HepG2 (cell line): ENCODE data around the gene TLL2. TPM values are rescaled to one million over a fixed set of nuclear protein-coding genes. Genes with fewer than 3 reads are reported as not detected.

Experiments used
- ATAC-seq: fragments of 200-7000 bp; cut with Tn5 transposase; 3 replicates; pipeline ENCODE4 v1.9.1; 2020; ENCODE audit warnings: mild to moderate bottlenecking, moderate library complexity
- BruUV-seq: library from RNA; stranded (reverse); fragments of 400-500 nt; replicated peaks from 2 replicates; lab custom pipeline; 2021; lab: Mats Ljungman, UMichigan
- CTCF ChIA-PET: fragments of 300-600 bp; formaldehyde crosslinking; extraction: SDS; loops from one replicate; lab custom pipeline; 2021; ENCODE audit warnings: low total read pairs, inconsistent platforms, low intra/inter-chr PET ratio; lab: Yijun Ruan, JAX
- POLR2A ChIA-PET: fragments of 350-600 bp; sonication (Branson Sonifier 250); formaldehyde crosslinking; loops from one replicate; lab custom pipeline; 2020; ENCODE audit warnings: antibody characterized with exemption, inconsistent platforms; lab: Yijun Ruan, JAX
- DNase-seq: peaks from one replicate; pipeline ENCODE4 v3.0.0-alpha.2; 2015; ENCODE audit warnings: low spot score
- FAIRE-seq: peaks from 3 replicates; lab custom pipeline; 2011; peaks lifted over from hg19 to GRCh38; lab: Jason Lieb, UNC
- H2AFZ ChIP-seq: one replicate; pipeline ENCODE4 v1.6.1; 2011; ENCODE audit warnings: low read length, inconsistent platforms
- H3K27ac ChIP-seq: fragments of 300-600 bp; 3 replicates; pipeline ENCODE4 v1.8.0; 2011; ENCODE audit warnings: mixed run types, mild to moderate bottlenecking, mixed read lengths, low read length, inconsistent platforms; ENCODE audit not compliant: insufficient read depth; ENCODE audit errors: extremely low read length
- H3K27me3 ChIP-seq, 2 experiments: fragments of 200-600 bp in 1 of 2; 2 replicates in 1 of 2; 3 replicates in 1 of 2; pipeline versions ENCODE4 v1.6.0 to v1.8.0; 2011; ENCODE audit warnings: low read length in 2 of 2, mild to moderate bottlenecking in 2 of 2, moderate library complexity in 2 of 2, inconsistent platforms in 1 of 2; ENCODE audit not compliant: insufficient read depth in 2 of 2, control insufficient read depth in 1 of 2
- H3K36me3 ChIP-seq, 2 experiments: fragments of 200-600 bp in 1 of 2; replicated peaks in 1 of 2; 2 replicates in 1 of 2; 3 replicates in 1 of 2; pipeline versions ENCODE4 v1.5.1 to v1.8.0; 2011; ENCODE audit warnings: low read length in 2 of 2, inconsistent platforms in 1 of 2; ENCODE audit not compliant: insufficient read depth in 2 of 2, control insufficient read depth in 1 of 2
- H3K4me1 ChIP-seq: 2 replicates; pipeline ENCODE4 v1.5.1; 2012; ENCODE audit warnings: low read length, inconsistent platforms; ENCODE audit not compliant: insufficient read depth
- H3K4me2 ChIP-seq: 2 replicates; pipeline ENCODE4 v1.6.0; 2011; ENCODE audit warnings: low read depth, low read length, inconsistent platforms
- H3K4me3 ChIP-seq, 3 experiments: fragments of 200-600 bp in 1 of 3; sonication (generic), shearing (Covaris generic) in 1 of 3; replicated peaks in 1 of 3; 2 replicates each; pipeline ENCODE4 v1.5.1; 2011 to 2016; ENCODE audit warnings: low read length in 3 of 3, inconsistent platforms in 2 of 3, low read depth in 2 of 3, mild to moderate bottlenecking in 2 of 3, control low read depth in 1 of 3, mixed read lengths in 1 of 3; ENCODE audit not compliant: insufficient read depth in 1 of 3
- H3K79me2 ChIP-seq: one replicate; pipeline ENCODE4 v1.6.1; 2011; ENCODE audit warnings: low read length, inconsistent platforms; ENCODE audit not compliant: insufficient read depth
- H3K9ac ChIP-seq: 2 replicates; pipeline ENCODE4 v1.6.0; 2011; ENCODE audit warnings: mild to moderate bottlenecking, low read depth, low read length, inconsistent platforms; ENCODE audit not compliant: insufficient read depth
- H3K9me3 ChIP-seq: 2 replicates; pipeline ENCODE4 v1.5.1; 2012; ENCODE audit warnings: mild to moderate bottlenecking, low read length
- H4K20me1 ChIP-seq: 2 replicates; pipeline ENCODE4 v1.6.0; 2011; ENCODE audit warnings: inconsistent platforms, mild to moderate bottlenecking, low read length, moderate library complexity; ENCODE audit not compliant: insufficient read depth
- ARNT2 ChIP-seq: sonication (generic); formaldehyde crosslinking; IDR thresholded peaks from 2 replicates; pipeline ENCODE4 v1.8.0; 2022; ENCODE audit warnings: mild to moderate bottlenecking, low read depth, missing genetic modification reagents, moderate library complexity
- ATAD3A ChIP-seq: sonication (generic); formaldehyde crosslinking; IDR thresholded peaks from 2 replicates; pipeline ENCODE4 v1.4.0; 2020; ENCODE audit warnings: missing genetic modification reagents
- EEA1 ChIP-seq: sonication (generic); formaldehyde crosslinking; IDR thresholded peaks from 2 replicates; pipeline ENCODE4 v1.5.1; 2020; ENCODE audit warnings: mild to moderate bottlenecking, missing genetic modification reagents, borderline replicate concordance
- IKZF1 ChIP-seq: fragments of 450-650 bp; IDR thresholded peaks from 2 replicates; pipeline ENCODE4 v1.7.1; 2016
- MED13 ChIP-seq: sonication (generic); formaldehyde crosslinking; IDR thresholded peaks from 2 replicates; pipeline ENCODE4 v1.5.0; 2020; ENCODE audit warnings: missing genetic modification reagents
- MXD4 ChIP-seq: IDR thresholded peaks from 2 replicates; pipeline ENCODE4 v1.6.1; 2016; ENCODE audit warnings: mild to moderate bottlenecking, missing biosample characterization, missing genetic modification reagents
- PHF21A ChIP-seq: sonication (generic); formaldehyde crosslinking; IDR thresholded peaks from 2 replicates; pipeline ENCODE4 v1.5.0; 2020; ENCODE audit warnings: mild to moderate bottlenecking, missing genetic modification reagents
- PLSCR1 ChIP-seq: sonication (generic); formaldehyde crosslinking; IDR thresholded peaks from 2 replicates; pipeline ENCODE4 v1.5.0; 2020; ENCODE audit warnings: missing genetic modification reagents, mild to moderate bottlenecking, borderline replicate concordance
- SNAPC2 ChIP-seq: sonication (generic); formaldehyde crosslinking; IDR thresholded peaks from 2 replicates; pipeline ENCODE4 v1.8.1; 2022; ENCODE audit warnings: mild to moderate bottlenecking, missing genetic modification reagents
- SNAPC4 ChIP-seq: sonication (generic); formaldehyde crosslinking; IDR thresholded peaks from 2 replicates; pipeline ENCODE4 v1.4.0; 2020; ENCODE audit warnings: mild to moderate bottlenecking, missing genetic modification reagents
- ZNF564 ChIP-seq: sonication (generic); formaldehyde crosslinking; IDR thresholded peaks from 2 replicates; pipeline ENCODE4 v1.8.1; 2023; ENCODE audit warnings: mild to moderate bottlenecking, missing genetic modification reagents
- ZNF788 ChIP-seq: sonication (generic); formaldehyde crosslinking; IDR thresholded peaks from 2 replicates; pipeline ENCODE4 v1.5.0; 2020; ENCODE audit warnings: mild to moderate bottlenecking, missing genetic modification reagents, borderline replicate concordance
- ZNF879 ChIP-seq: sonication (generic); formaldehyde crosslinking; IDR thresholded peaks from 2 replicates; pipeline ENCODE4 v1.8.1; 2023; ENCODE audit warnings: missing genetic modification reagents
- WGBS: methylation state at CpG from one replicate; pipeline ENCODE4 v1.1.6; 2017; ENCODE audit warnings: low lambda C conversion rate; 5-methylcytosine and 5-hydroxymethylcytosine counted together
- in situ Hi-C: cut with HindIII; loops from 2 replicates; pipeline ENCODE4 v1.10.0; 2017; ENCODE audit warnings: low pct_unique_long_range_greater_than_20kb; ENCODE audit not compliant: extremely low pct_ligation_motif_present
- intact Hi-C: fragments of 100-400 bp; cut with micrococcal nuclease; formaldehyde crosslinking; loops from one replicate; pipeline ENCODE4 v1.10.0; 2022; ENCODE audit not compliant: unreplicated experiment
- polyA plus RNA-seq, 8 experiments: library from polyadenylated mRNA; depleted of rRNA in 3 of 8; stranded (reverse) in 7 of 8; unstranded in 1 of 8; fragments of >200 nt; fragmentation: Illumina TruSeq in 4 of 8; extraction: Trizol in 4 of 8; gene quantifications; 2 replicates each; pipeline versions ENCODE4 v1.2.1 to v1.2.3, GENCODE V29; 2011 to 2016; ENCODE audit warnings: low read depth in 4 of 8, missing spikeins in 1 of 8, mixed read lengths in 1 of 8; ENCODE audit not compliant: insufficient read depth in 1 of 8
- total RNA-seq, 5 experiments: library from RNA; depleted of rRNA; stranded (reverse); fragments of >200 nt; fragmentation: Illumina TruSeq; extraction: Trizol; gene quantifications; 2 replicates each; pipeline ENCODE4 v1.2.3, GENCODE V29; 2016; ENCODE audit warnings: low read depth in 1 of 5
- TF ChIP-seq, protein P1 (sequence below): sonication (generic); formaldehyde crosslinking; IDR thresholded peaks from 2 replicates; pipeline ENCODE4 v1.8.1; 2023; ENCODE audit warnings: missing genetic modification reagents, mild to moderate bottlenecking, borderline replicate concordance
- TF ChIP-seq, protein P2 (sequence below): conservative IDR thresholded peaks from 2 replicates; pipeline ENCODE4 v1.6.1; 2018; ENCODE audit warnings: missing genetic modification reagents
- TF ChIP-seq, protein P3 (sequence below): sonication (generic); formaldehyde crosslinking; IDR thresholded peaks from 2 replicates; pipeline ENCODE4 v1.4.0; 2020; ENCODE audit warnings: missing genetic modification reagents, borderline replicate concordance

TLL2 gene
- total and polyA plus RNA-seq, 2 of the 13 experiments (the other 11 are each of a cell fraction or from before 2014, with no cell fraction given), result 0.09 TPM; not detected in 1

DNA sequence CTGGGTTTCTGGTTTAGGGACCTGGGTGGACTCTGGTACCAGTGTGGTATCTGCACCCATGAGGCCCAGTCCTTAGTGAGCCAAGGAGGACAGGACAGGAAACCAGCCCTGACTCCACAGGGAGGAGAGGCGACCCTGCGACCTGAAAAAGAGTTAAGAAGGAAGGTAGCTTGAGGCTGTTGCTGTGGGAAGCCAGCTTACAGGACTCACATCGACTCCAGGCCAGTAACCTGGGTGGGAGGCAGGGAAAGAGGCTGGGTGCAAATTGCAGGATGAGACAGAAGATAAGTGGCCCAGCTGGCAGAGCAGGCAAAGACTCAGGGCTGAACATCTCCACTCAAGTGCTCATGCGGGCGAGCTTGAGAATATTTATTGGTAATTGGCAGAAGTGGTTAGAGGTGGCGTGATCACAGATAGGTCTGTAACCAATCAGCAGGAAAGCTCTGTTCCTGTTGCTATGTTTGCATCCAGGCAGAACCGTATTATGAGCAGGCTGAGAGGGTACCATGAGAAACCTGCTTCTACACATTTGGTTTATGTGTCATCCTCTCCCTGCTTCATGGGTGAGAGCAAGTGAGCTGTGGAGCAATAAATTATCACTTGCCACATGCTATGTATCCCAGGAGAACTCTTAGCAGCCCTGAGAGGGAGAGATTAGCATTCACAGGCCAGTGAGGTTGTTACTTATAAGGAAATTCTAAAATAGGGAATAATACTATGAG lies 11.0 kb downstream of the TLL2 start:
- 52% methylated on average over 6 of the region's 7 CpGs for WGBS
- no peak overlapping the region for H3K4me2 ChIP-seq
- H3K27me3 ChIP-seq, result peaks cover 4 to 8% of the 10 kb centered on the region in 2 experiments; a peak in 2 of 5 replicates
- no peak overlapping the region for H2AFZ ChIP-seq
- no peak overlapping the region for H3K9ac ChIP-seq
- H3K9me3 ChIP-seq, result no peaks in the 10 kb centered on the region
- H3K27ac ChIP-seq, result no peak overlapping the region
- in situ Hi-C loops (no loop called here), intact Hi-C loops (no loop called here)
- H3K4me3 ChIP-seq, result no peak overlapping the region
- ChIA-PET CTCF (no interaction called here), POLR2A (no interaction called here)
- DNase-seq, result no peak
- H4K20me1 ChIP-seq, result no peaks in the 10 kb centered on the region
- H3K36me3 ChIP-seq, result no peaks in the 10 kb centered on the region
- no peak for FAIRE-seq
- H3K79me2 ChIP-seq, result no peaks in the 10 kb centered on the region
- no peak for ATAC-seq
- peaks cover 37% of the 10 kb centered on the region for H3K4me1 ChIP-seq
- BruUV-seq, result no TSS peak
- TF ChIP-seq ZNF879 (CRISPR knock-in tag) (no peak), MXD4 (no peak), PHF21A (CRISPR knock-in tag) (no peak), IKZF1 (no peak), ARNT2 (no peak), SNAPC4 (CRISPR knock-in tag) (no peak), SNAPC2 (CRISPR knock-in tag) (no peak), MED13 (CRISPR knock-in tag) (no peak), ATAD3A (CRISPR knock-in tag) (no peak), ZNF788 (CRISPR knock-in tag) (no peak), PLSCR1 (CRISPR knock-in tag) (no peak), ZNF564 (CRISPR knock-in tag) (no peak), EEA1 (CRISPR knock-in tag) (no peak)
- TF ChIP-seq, protein P1, sequence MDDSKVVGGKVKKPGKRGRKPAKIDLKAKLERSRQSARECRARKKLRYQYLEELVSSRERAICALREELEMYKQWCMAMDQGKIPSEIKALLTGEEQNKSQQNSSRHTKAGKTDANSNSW, result no peak
- TF ChIP-seq, protein P2, sequence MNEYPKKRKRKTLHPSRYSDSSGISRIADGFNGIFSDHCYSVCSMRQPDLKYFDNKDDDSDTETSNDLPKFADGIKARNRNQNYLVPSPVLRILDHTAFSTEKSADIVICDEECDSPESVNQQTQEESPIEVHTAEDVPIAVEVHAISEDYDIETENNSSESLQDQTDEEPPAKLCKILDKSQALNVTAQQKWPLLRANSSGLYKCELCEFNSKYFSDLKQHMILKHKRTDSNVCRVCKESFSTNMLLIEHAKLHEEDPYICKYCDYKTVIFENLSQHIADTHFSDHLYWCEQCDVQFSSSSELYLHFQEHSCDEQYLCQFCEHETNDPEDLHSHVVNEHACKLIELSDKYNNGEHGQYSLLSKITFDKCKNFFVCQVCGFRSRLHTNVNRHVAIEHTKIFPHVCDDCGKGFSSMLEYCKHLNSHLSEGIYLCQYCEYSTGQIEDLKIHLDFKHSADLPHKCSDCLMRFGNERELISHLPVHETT, result no peak
- TF ChIP-seq, protein P3, sequence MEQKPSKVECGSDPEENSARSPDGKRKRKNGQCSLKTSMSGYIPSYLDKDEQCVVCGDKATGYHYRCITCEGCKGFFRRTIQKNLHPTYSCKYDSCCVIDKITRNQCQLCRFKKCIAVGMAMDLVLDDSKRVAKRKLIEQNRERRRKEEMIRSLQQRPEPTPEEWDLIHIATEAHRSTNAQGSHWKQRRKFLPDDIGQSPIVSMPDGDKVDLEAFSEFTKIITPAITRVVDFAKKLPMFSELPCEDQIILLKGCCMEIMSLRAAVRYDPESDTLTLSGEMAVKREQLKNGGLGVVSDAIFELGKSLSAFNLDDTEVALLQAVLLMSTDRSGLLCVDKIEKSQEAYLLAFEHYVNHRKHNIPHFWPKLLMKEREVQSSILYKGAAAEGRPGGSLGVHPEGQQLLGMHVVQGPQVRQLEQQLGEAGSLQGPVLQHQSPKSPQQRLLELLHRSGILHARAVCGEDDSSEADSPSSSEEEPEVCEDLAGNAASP (CRISPR knock-in tag), result no peak
